Loucy (cell line): Measurements from ENCODE around the gene ZBTB16.

ENCODE experiments used
- H2AFZ ChIP-seq: fragments of 200-600 bp; sonication (generic); 2 replicates; pipeline ENCODE4 v1.6.0; 2016; ENCODE audit warnings: antibody characterized with exemption, mild to moderate bottlenecking, low read length, moderate library complexity
- H3F3A ChIP-seq: fragments of 200-600 bp; 2 replicates; pipeline ENCODE4 v1.6.0; 2016; ENCODE audit warnings: antibody characterized with exemption, low read depth, mild to moderate bottlenecking
- H3K27me3 ChIP-seq: fragments of 200-600 bp; sonication (generic); 2 replicates; pipeline ENCODE4 v1.6.1; 2014; ENCODE audit warnings: low read length, mild to moderate bottlenecking; ENCODE audit not compliant: insufficient read depth, poor library complexity, severe bottlenecking
- H3K36me3 ChIP-seq: fragments of 200-600 bp; sonication (generic); 2 replicates; pipeline ENCODE4 v1.6.1; 2016; ENCODE audit warnings: low read length; ENCODE audit not compliant: insufficient read depth
- H3K4me1 ChIP-seq: fragments of 200-600 bp; sonication (generic); 2 replicates; pipeline ENCODE4 v1.5.1; 2014; ENCODE audit warnings: low read length, mild to moderate bottlenecking; ENCODE audit not compliant: insufficient read depth, poor library complexity, severe bottlenecking
- H3K4me2 ChIP-seq: fragments of 200-600 bp; sonication (generic); 2 replicates; pipeline ENCODE4 v1.6.0; 2014; ENCODE audit warnings: antibody characterized with exemption, low read length, low read depth, mild to moderate bottlenecking; ENCODE audit not compliant: poor library complexity, severe bottlenecking
- H3K4me3 ChIP-seq: fragments of 200-600 bp; sonication (generic); 2 replicates; pipeline ENCODE4 v1.5.1; 2014; ENCODE audit warnings: low read length, mild to moderate bottlenecking, mixed read lengths; ENCODE audit not compliant: poor library complexity, severe bottlenecking
- H3K79me2 ChIP-seq: fragments of 200-600 bp; sonication (generic); 2 replicates; pipeline ENCODE4 v1.6.1; 2014; ENCODE audit warnings: low read length; ENCODE audit not compliant: insufficient read depth
- H3K9ac ChIP-seq: fragments of 200-600 bp; sonication (generic); 2 replicates; pipeline ENCODE4 v1.6.0; 2014; ENCODE audit warnings: mild to moderate bottlenecking, low read depth, low read length, moderate library complexity; ENCODE audit not compliant: poor library complexity, severe bottlenecking
- H3K9me2 ChIP-seq: fragments of 200-600 bp; sonication (generic); replicated peaks from 2 replicates; pipeline ENCODE4 v1.6.1; 2016; ENCODE audit warnings: low read depth, low read length, mixed read lengths
- H3K9me3 ChIP-seq: fragments of 200-600 bp; sonication (generic); 2 replicates; pipeline ENCODE4 v1.6.1; 2014; ENCODE audit warnings: mild to moderate bottlenecking, antibody characterized with exemption, low read length, low read depth; ENCODE audit not compliant: insufficient read depth
- H4K20me1 ChIP-seq: fragments of 200-600 bp; sonication (generic); 2 replicates; pipeline ENCODE4 v1.6.0; 2014; ENCODE audit warnings: antibody characterized with exemption, low read length, mild to moderate bottlenecking; ENCODE audit not compliant: insufficient read depth, poor library complexity, severe bottlenecking
- EZH2phosphoT487 ChIP-seq: fragments of 200-600 bp; IDR thresholded peaks from 2 replicates; pipeline ENCODE4 v1.6.1; 2018; ENCODE audit warnings: antibody characterized with exemption, mild to moderate bottlenecking, moderate library complexity, borderline replicate concordance
- TF ChIP-seq, protein P1 (sequence below): fragments of 200-600 bp; sonication (generic); conservative IDR thresholded peaks from 2 replicates; pipeline ENCODE4 v1.5.1; 2014; ENCODE audit warnings: mild to moderate bottlenecking, antibody characterized with exemption, low read length

The ZBTB16 gene

DNA sequence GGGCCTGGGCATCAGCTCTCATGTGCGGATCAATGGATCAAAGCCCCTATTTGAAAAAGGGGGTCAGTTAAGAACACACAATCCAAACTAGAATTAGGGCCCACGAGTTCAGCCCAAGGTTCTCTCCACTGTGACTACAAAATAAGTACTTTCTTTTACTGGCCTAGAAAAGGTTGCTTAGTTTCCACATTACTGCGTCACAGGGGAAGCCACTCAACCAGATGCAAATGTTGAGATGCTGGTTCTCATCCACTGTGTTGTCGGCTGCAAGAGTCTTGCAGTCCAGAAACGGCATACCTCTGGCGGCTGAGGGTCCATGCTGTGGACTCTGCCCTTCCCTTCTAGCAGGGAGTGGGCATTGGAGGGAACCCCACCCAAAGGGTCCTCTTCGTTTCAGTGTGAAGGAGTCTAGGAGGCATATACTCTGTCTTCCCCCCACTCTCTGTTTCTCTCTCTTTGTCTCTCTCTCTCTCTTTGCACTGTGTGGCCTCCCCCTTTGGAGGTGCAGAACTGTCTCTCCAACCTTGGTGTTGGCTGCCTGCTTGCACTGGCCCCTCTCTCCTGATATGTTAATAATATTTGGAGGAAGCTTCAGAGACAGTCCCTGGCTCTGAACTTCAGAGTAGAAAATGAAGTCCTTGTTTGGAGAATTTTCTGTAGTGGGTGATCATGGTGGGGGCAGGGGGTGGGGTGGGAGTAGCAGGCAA lies 137.6 kb downstream of the ZBTB16 start:
- Histone ChIP-seq H2AFZ (no peak overlapping the region), H3F3A (no peaks in the 10 kb centered on the region), H3K9ac (peak overlapping the region; percentile 40), H3K9me3 (no peaks in the 10 kb centered on the region), H3K4me1 (peaks cover 39% of the 10 kb centered on the region), H3K27me3 (no peaks in the 10 kb centered on the region), H3K4me2 (no peak overlapping the region), H3K36me3 (no peaks in the 10 kb centered on the region), H3K79me2 (no peaks in the 10 kb centered on the region), H3K4me3 (no peak overlapping the region), H4K20me1 (no peaks in the 10 kb centered on the region), H3K9me2 (no peaks in the 10 kb centered on the region)
- no peak for TF ChIP-seq EZH2phosphoT487
- TF ChIP-seq, protein P1, sequence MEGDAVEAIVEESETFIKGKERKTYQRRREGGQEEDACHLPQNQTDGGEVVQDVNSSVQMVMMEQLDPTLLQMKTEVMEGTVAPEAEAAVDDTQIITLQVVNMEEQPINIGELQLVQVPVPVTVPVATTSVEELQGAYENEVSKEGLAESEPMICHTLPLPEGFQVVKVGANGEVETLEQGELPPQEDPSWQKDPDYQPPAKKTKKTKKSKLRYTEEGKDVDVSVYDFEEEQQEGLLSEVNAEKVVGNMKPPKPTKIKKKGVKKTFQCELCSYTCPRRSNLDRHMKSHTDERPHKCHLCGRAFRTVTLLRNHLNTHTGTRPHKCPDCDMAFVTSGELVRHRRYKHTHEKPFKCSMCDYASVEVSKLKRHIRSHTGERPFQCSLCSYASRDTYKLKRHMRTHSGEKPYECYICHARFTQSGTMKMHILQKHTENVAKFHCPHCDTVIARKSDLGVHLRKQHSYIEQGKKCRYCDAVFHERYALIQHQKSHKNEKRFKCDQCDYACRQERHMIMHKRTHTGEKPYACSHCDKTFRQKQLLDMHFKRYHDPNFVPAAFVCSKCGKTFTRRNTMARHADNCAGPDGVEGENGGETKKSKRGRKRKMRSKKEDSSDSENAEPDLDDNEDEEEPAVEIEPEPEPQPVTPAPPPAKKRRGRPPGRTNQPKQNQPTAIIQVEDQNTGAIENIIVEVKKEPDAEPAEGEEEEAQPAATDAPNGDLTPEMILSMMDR = no peak

DNA sequence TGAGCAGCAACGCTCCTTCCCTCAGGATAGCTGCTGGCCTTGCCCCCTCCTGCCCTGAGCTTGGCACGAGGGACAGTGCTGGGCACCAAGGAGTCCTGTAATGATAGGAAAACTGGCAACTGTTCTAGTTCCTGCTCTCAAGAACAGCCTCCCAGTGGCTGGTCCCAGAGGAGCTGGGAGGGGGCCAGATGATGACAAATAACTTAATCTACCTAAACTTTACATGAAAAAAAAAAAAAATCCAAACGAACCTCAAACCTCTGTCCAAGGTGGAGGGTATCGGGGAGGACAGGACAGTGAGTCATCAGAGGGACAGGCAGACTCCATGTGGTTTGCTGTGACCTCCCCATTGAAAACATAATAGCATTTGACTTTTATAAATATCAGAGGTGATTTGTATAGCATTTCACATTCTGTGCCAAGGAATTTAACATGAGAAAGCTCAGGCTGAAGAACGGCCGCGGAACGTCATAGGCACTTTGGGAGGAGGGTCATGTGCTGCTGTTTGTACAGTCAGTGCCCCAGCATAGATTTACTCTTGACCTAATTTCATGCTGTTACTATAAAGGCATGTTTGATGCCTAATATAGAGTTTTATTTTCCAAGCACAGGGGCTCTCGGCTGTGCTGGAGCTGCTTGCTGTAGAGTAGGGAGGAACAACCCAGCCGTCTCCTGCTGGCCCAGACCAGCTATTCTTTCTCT lies 138.4 kb downstream of the ZBTB16 start:
- H3K27me3 ChIP-seq = no peaks in the 10 kb centered on the region
- H3K36me3 ChIP-seq = no peaks in the 10 kb centered on the region
- TF ChIP-seq, protein P1 = no peak
- TF ChIP-seq EZH2phosphoT487 = no peak
- H3K79me2 ChIP-seq = no peaks in the 10 kb centered on the region
- no peak overlapping the region for H2AFZ ChIP-seq
- peaks cover 36% of the 10 kb centered on the region for H3K4me1 ChIP-seq
- no peaks in the 10 kb centered on the region for H3K9me2 ChIP-seq
- no peaks in the 10 kb centered on the region for H3K9me3 ChIP-seq
- H3K9ac ChIP-seq = no peak overlapping the region
- H3K4me2 ChIP-seq = no peak overlapping the region
- H3F3A ChIP-seq = no peaks in the 10 kb centered on the region
- H3K4me3 ChIP-seq = no peak overlapping the region
- no peaks in the 10 kb centered on the region for H4K20me1 ChIP-seq

DNA sequence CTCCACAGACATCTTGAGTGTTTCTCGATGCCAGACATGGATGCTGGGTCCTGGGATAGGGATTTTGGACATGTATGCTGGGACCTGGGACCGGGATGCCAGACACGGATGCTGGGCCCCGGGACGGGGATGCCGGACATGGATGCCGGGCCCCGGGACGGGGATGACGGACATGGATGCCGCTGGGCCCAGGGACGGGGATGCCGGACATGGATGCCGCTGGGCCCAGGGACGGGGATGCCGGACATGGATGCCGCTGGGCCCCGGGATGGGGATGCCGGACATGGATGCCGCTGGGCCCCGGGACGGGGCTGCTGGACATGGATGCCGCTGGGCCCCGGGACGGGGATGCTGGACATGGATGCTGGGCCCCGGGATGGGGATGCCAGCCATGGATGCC lies 139.5 kb downstream of the ZBTB16 start:
- Histone ChIP-seq H3K79me2 (no peaks in the 10 kb centered on the region), H2AFZ (no peak overlapping the region), H3K27me3 (no peaks in the 10 kb centered on the region), H3K9ac (peak overlapping the region; percentile 46), H3K9me3 (no peaks in the 10 kb centered on the region), H4K20me1 (no peaks in the 10 kb centered on the region), H3K9me2 (no peaks in the 10 kb centered on the region), H3F3A (no peaks in the 10 kb centered on the region), H3K4me3 (no peak overlapping the region), H3K36me3 (no peaks in the 10 kb centered on the region), H3K4me2 (no peak overlapping the region), H3K4me1 (peaks cover 33% of the 10 kb centered on the region)
- no peak for TF ChIP-seq EZH2phosphoT487
- TF ChIP-seq, protein P1 = no peak
